Tibial nerve (tissue), 4 donors: ENCODE data around the gene DIP2C. TPM values are rescaled to one million over a fixed set of nuclear protein-coding genes. Genes with fewer than 3 reads are reported as not detected.
"Not testable (repeated sequence)": the region's sequence is repeated elsewhere in the genome, so short reads cannot be mapped to it uniquely, and the experiment has no call there.

Experiments
- DNase-seq, 2 donors: peaks; one replicate each; pipeline ENCODE4 v3.0.0-alpha.2; 2019; ENCODE audit warnings: low spot score in 2 of 2
- H3K27ac ChIP-seq, 4 donors: fragments of 200-600 bp; sonication (generic) in 3 of 4; one replicate each; pipeline ENCODE4 v1.5.1; 2017 to 2019; ENCODE audit warnings: mild to moderate bottlenecking in 1 of 4
- H3K27me3 ChIP-seq, 2 donors: fragments of 200-600 bp; sonication (generic) in 1 of 2; one replicate each; pipeline versions ENCODE4 v1.5.1 to v1.6.0; 2017 to 2019
- H3K36me3 ChIP-seq, 3 donors: fragments of 200-600 bp; sonication (generic); one replicate each; pipeline ENCODE4 v1.5.1; 2018 to 2019
- H3K4me1 ChIP-seq, 4 donors: fragments of 200-600 bp; sonication (generic) in 3 of 4; one replicate each; pipeline ENCODE4 v1.5.1; 2017 to 2019
- H3K4me3 ChIP-seq, 4 donors: fragments of 200-600 bp; sonication (generic) in 3 of 4; one replicate each; pipeline ENCODE4 v1.5.1; 2017 to 2019; ENCODE audit warnings: mild to moderate bottlenecking in 1 of 4, moderate library complexity in 1 of 4
- H3K9me3 ChIP-seq, 4 donors: fragments of 200-600 bp; sonication (generic) in 3 of 4; one replicate each; pipeline ENCODE4 v1.5.1; 2017 to 2019
- EP300 ChIP-seq, 2 donors: sonication (generic); formaldehyde crosslinking; IDR thresholded peaks; one replicate each; pipeline ENCODE4 v1.6.1; 2017; ENCODE audit warnings: antibody characterized with exemption in 2 of 2, mild to moderate bottlenecking in 1 of 2
- POLR2A ChIP-seq, 2 donors: fragments of 450-650 bp; IDR thresholded peaks; one replicate each; pipeline ENCODE4 v1.6.1; 2017; ENCODE audit warnings: antibody characterized with exemption in 2 of 2, mild to moderate bottlenecking in 2 of 2, moderate library complexity in 2 of 2
- WGBS, 2 donors: methylation state at CpG; one replicate each; pipeline ENCODE4 v1.1.5; 2018; 5-methylcytosine and 5-hydroxymethylcytosine counted together
- total RNA-seq, 4 donors: library from RNA; depleted of rRNA; stranded (reverse); fragments of >200 nt; gene quantifications; one replicate each; pipeline ENCODE4 v1.1.0, GENCODE V29; 2016
- TF ChIP-seq, protein P1 (sequence below), 5 experiments: fragments of 200-600 bp in 3 of 5; fragments of 450-650 bp in 2 of 5; sonication (generic) in 3 of 5; IDR thresholded peaks; one replicate each; pipeline ENCODE4 v1.5.1; 2016 to 2019; ENCODE audit warnings: antibody characterized with exemption in 5 of 5, mild to moderate bottlenecking in 3 of 5, moderate library complexity in 2 of 5

The DIP2C gene
- total RNA-seq, 4 donors from 2014 or later, result 31.4 to 46.5 (median 36.0) TPM

DNA sequence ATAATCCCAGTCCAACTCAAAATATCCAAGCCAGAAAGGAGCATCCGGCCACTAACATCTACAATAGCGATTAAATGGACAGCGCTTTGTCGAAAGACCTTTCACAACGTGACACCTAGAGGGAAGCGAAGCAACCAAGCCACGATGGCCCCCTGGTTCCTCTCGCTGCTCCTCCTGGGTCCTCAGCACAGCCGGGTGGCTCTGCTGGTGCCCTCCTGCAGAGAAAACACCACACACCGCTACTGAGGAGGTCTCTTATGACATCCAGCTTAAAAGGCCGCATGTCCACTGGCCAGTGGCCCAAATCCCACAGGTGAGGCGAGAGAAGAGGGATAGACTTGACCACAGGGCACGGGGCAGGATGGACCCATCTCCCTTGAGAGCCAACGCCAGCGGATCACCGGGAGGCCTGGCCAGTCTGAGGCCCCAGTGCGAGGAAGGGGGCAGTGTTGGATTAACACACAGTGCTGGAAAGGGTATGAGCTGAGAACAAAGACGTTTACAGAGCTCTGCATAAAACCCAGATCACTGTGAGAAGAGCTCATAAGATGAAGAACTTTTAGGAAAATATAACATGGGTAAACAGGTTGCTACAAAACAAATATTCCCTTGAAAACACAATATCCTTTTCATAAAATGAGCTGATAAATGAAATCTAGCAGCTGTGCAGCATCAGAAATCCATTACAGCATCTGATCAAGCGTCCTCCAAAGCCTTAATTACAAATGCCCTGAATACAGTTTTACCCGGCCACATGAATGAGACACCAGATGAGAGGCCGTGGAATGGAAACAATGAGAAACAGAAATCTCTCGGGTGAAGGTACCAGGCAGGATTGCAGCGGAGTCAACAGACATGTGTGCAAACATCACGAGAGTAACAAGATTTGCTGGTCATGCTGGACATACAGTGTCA, 236.7 kb downstream of the DIP2C start:
- H3K4me1 ChIP-seq, result peaks cover 0 to 62% (median 19%) of the 10 kb centered on the region in 4 donors
- no peak for DNase-seq
- TF ChIP-seq POLR2A (IDR thresholded peaks at IDR 0.05) (no peak), EP300 (IDR thresholded peaks at IDR 0.05) (no peak)
- TF ChIP-seq, protein P1, sequence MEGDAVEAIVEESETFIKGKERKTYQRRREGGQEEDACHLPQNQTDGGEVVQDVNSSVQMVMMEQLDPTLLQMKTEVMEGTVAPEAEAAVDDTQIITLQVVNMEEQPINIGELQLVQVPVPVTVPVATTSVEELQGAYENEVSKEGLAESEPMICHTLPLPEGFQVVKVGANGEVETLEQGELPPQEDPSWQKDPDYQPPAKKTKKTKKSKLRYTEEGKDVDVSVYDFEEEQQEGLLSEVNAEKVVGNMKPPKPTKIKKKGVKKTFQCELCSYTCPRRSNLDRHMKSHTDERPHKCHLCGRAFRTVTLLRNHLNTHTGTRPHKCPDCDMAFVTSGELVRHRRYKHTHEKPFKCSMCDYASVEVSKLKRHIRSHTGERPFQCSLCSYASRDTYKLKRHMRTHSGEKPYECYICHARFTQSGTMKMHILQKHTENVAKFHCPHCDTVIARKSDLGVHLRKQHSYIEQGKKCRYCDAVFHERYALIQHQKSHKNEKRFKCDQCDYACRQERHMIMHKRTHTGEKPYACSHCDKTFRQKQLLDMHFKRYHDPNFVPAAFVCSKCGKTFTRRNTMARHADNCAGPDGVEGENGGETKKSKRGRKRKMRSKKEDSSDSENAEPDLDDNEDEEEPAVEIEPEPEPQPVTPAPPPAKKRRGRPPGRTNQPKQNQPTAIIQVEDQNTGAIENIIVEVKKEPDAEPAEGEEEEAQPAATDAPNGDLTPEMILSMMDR (IDR thresholded peaks at IDR 0.05), result peak in 2 of 5 experiments; percentile 18 to 27

DNA sequence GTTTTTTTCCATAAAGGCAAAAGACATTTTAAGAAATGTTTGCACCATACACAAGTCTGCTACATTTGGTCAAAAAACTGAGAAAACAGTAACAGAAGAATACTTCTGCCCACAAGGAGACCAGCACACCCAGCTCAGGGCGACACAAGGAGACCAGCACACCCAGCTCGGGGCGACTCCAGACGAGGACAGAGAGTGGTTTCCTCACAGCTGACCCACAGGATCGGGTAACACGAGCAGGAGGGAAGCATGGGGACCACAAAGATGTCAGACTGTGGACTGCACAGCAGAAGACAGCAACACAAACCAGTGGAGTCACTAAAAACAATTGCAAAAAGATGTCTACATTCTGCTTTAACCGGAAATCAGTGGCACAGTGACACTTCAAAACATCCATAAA, 237.6 kb downstream of the DIP2C start:
- Histone ChIP-seq H3K36me3 (no peaks in the 10 kb centered on the region), H3K27me3 (no peaks in the 10 kb centered on the region), H3K4me3 (no peak overlapping the region), H3K27ac (peak overlapping the region in 1 of 4 donors; percentile 29), H3K9me3 (no peaks in the 10 kb centered on the region), H3K4me1 (peaks cover 0 to 57% (median 19%) of the 10 kb centered on the region in 4 donors)
- WGBS, 2 donors, result 85 to 90% methylated on average over 7 of the region's 7 CpGs
- no peak for DNase-seq
- TF ChIP-seq, protein P1 (IDR thresholded peaks at IDR 0.05), result no peak
- TF ChIP-seq POLR2A (IDR thresholded peaks at IDR 0.05) (no peak), EP300 (IDR thresholded peaks at IDR 0.05) (no peak)

More for the DNA sequence above, 236.7 kb downstream of the DIP2C start:
- H3K36me3 ChIP-seq, result no peaks in the 10 kb centered on the region
- H3K9me3 ChIP-seq, result no peaks in the 10 kb centered on the region
- peak overlapping the region in 2 of 4 donors; percentile 22 to 60 for H3K27ac ChIP-seq
- no peaks in the 10 kb centered on the region for H3K27me3 ChIP-seq
- H3K4me3 ChIP-seq, result no peak overlapping the region
- WGBS, 2 donors, result 70 to 74% methylated on average over 24 of the region's 24 CpGs

DNA sequence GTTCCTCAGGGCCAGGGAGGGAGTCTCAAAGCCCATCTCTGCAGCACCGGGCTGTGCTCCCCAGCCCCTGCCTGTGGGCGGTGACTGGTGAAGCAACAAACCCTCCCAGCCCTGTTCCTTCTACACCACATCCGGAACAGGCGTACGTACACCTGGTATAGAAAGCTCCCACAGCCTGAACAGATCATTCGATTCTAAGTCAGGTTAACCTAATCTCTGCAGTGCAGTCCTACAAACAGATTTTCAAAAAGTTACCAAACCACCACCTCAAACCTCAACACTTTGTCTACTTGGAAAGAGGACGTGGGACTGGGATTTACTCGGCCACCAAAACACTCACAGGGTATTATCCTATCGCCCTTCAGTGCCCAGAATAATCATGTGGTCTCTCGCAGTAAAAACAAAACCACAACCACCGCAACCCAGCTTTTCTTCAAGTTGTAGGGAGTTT, 238.4 kb downstream of the DIP2C start:
- 61 to 70% methylated on average over 11 of the region's 11 CpGs for WGBS, 2 donors
- Histone ChIP-seq H3K9me3 (no peaks in the 10 kb centered on the region), H3K36me3 (no peaks in the 10 kb centered on the region), H3K4me3 (no peak overlapping the region), H3K27me3 (no peaks in the 10 kb centered on the region), H3K27ac (peak overlapping the region in 1 of 4 donors; percentile 29), H3K4me1 (peaks cover 0 to 57% (median 19%) of the 10 kb centered on the region in 4 donors)
- no peak for DNase-seq
- TF ChIP-seq EP300 (IDR thresholded peaks at IDR 0.05) (no peak), POLR2A (IDR thresholded peaks at IDR 0.05) (no peak)
- TF ChIP-seq, protein P1 (IDR thresholded peaks at IDR 0.05), result no peak

DNA sequence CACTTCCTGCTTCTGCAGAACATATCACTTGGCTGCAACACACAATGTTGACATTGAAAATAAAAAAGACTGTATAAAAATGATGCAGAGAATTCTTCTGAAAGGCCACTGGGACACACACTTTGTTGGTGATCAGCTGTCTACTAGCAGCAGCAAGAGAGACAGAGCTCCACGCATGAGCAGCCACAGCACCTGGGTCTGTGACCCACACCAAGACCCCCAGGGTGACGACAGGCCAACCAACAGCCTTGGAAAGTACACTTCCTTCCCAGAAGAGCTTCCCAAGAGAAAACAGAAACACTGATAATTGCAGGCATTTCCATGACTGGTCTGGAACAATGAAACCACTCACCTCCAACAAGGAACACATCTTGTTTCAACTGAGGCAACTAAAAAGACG, 239.0 kb downstream of the DIP2C start:
- H3K36me3 ChIP-seq, result no peaks in the 10 kb centered on the region
- WGBS, 2 donors, result 59 to 68% methylated on average over 3 of the region's 3 CpGs
- TF ChIP-seq, protein P1 (IDR thresholded peaks at IDR 0.05), result no peak
- TF ChIP-seq POLR2A (IDR thresholded peaks at IDR 0.05), result no peak
- TF ChIP-seq EP300 (IDR thresholded peaks at IDR 0.05), result no peak
- no peak overlapping the region for H3K4me3 ChIP-seq
- no peaks in the 10 kb centered on the region for H3K27me3 ChIP-seq
- no peaks in the 10 kb centered on the region for H3K9me3 ChIP-seq
- peak overlapping the region in 1 of 4 donors; percentile 29 for H3K27ac ChIP-seq
- DNase-seq, result no peak
- H3K4me1 ChIP-seq, result peaks cover 0 to 57% (median 19%) of the 10 kb centered on the region in 4 donors

- H3K9me3 ChIP-seq, H3K27ac ChIP-seq, H3K4me3 ChIP-seq, H3K36me3 ChIP-seq, H3K27me3 ChIP-seq, DNase-seq: not testable (repeated sequence)
- WGBS, 2 donors, result 67 to 72% methylated on average over 6 of the region's 6 CpGs
- peaks cover 0 to 49% (median 18%) of the 10 kb centered on the region in 4 donors for H3K4me1 ChIP-seq
Measured at GRCh38 chr10:449331-449730, 240.1 kb downstream of the DIP2C start.
